ENCODE measurements around the gene FGF6. TPM values are rescaled to one million over a fixed set of nuclear protein-coding genes. Genes with fewer than 3 reads are reported as not detected.

FGF6 gene
- not detected in 2 replicates for total RNA-seq

GRCh38 chr12:4445156-4446101, at the start of gene FGF6:
Gene FGF6, minus strand, starts transcription at chr12:4445815. Its CDS starts 245 bp downstream, at chr12:4445570.

Other genes starting within 250 kb of the FGF6 start
- 31.0 and 57.6 TPM in 2 replicates for gene CCND2, start 172.1 kb downstream of the FGF6 start, total RNA-seq
- 20.4 and 23.5 TPM in 2 replicates for gene TIGAR, start 124.6 kb downstream of the FGF6 start, total RNA-seq
- not detected in 2 replicates for gene FGF23, start 66.1 kb downstream of the FGF6 start, total RNA-seq
- 27.8 and 28.1 TPM in 2 replicates for gene RAD51AP1, start 93.1 kb upstream of the FGF6 start, total RNA-seq
- 24.2 and 30.4 TPM in 2 replicates for gene DYRK4, start 116.4 kb upstream of the FGF6 start, total RNA-seq
- gene AKAP3, start 203.2 kb upstream of the FGF6 start, total RNA-seq: 1.3 and 1.6 TPM in 2 replicates
- 93.7 and 104 TPM in 2 replicates for gene NDUFA9, start 203.3 kb upstream of the FGF6 start, total RNA-seq

All from mammary microvascular endothelial cell (primary cell).